SK-N-MC (cell line): ENCODE data around the gene PARP14.

Experiments
- DNase-seq: peaks from one replicate; pipeline ENCODE4 v3.0.0-alpha.2; 2011; ENCODE audit warnings: low read depth, low spot score
- H3K27ac ChIP-seq: fragments of 200-600 bp; sonication (generic); 2 replicates; pipeline ENCODE4 v1.5.1; 2016; ENCODE audit warnings: mixed run types
- H3K36me3 ChIP-seq: fragments of 200-600 bp; sonication (generic); 2 replicates; pipeline ENCODE4 v1.6.1; 2017; ENCODE audit warnings: antibody characterized with exemption, low read length, mixed read lengths; ENCODE audit not compliant: insufficient read depth
- H3K4me3 ChIP-seq: fragments of 200-600 bp; sonication (generic); 2 replicates; pipeline ENCODE4 v1.5.1; 2016
- H3K9ac ChIP-seq: fragments of 200-600 bp; sonication (generic); 2 replicates; pipeline ENCODE4 v1.8.0; 2017; ENCODE audit warnings: mixed run types, mixed read lengths; ENCODE audit not compliant: insufficient read length
- H3K9me3 ChIP-seq: fragments of 200-600 bp; sonication (generic); 2 replicates; pipeline ENCODE4 v1.6.1; 2017; ENCODE audit warnings: low read depth, mild to moderate bottlenecking, antibody characterized with exemption, low read length, moderate library complexity, mixed read lengths
- EZH2 ChIP-seq: fragments of 200-600 bp; sonication (generic); IDR thresholded peaks from one replicate; pipeline ENCODE4 v1.6.1; 2017; ENCODE audit warnings: antibody characterized with exemption
- FOXP2 ChIP-seq: optimal IDR thresholded peaks from 2 replicates; pipeline ENCODE3; 2011; ENCODE audit warnings: mild to moderate bottlenecking, moderate library complexity; ENCODE audit not compliant: insufficient read depth; ENCODE audit errors: extremely low read length, control extremely low read depth
- POLR2AphosphoS5 ChIP-seq: IDR thresholded peaks from 2 replicates; pipeline ENCODE4 v1.6.1; 2012; ENCODE audit warnings: mild to moderate bottlenecking, low read depth, low read length, borderline replicate concordance

PARP14 gene

GRCh38 chr3:122660297-122660974 lies 20.2 kb upstream of the PARP14 start:
- TF ChIP-seq FOXP2 = no peak
- TF ChIP-seq EZH2 = no peak
- no peak for TF ChIP-seq POLR2AphosphoS5
- Histone ChIP-seq H3K9me3 (no peaks in the 10 kb centered on the region), H3K27ac (no peak overlapping the region), H3K9ac (no peak overlapping the region), H3K36me3 (no peaks in the 10 kb centered on the region), H3K4me3 (no peak overlapping the region)
- no peak for DNase-seq

- no peak overlapping the region for H3K4me3 ChIP-seq
- H3K9me3 ChIP-seq = no peaks in the 10 kb centered on the region
- no peak overlapping the region for H3K27ac ChIP-seq
- H3K9ac ChIP-seq = no peak overlapping the region
- no peak for DNase-seq
- H3K36me3 ChIP-seq = no peaks in the 10 kb centered on the region
- no peak for TF ChIP-seq POLR2AphosphoS5
- TF ChIP-seq EZH2 = no peak
- TF ChIP-seq FOXP2 = no peak
These were observed 19.0 kb upstream of the PARP14 start for GRCh38 chr3:122661633-122662032.

- no peak for DNase-seq
- no peak overlapping the region for H3K4me3 ChIP-seq
- no peak overlapping the region for H3K9ac ChIP-seq
- no peaks in the 10 kb centered on the region for H3K36me3 ChIP-seq
- no peaks in the 10 kb centered on the region for H3K9me3 ChIP-seq
- no peak overlapping the region for H3K27ac ChIP-seq
- TF ChIP-seq POLR2AphosphoS5 = no peak
- TF ChIP-seq EZH2 = no peak
- no peak for TF ChIP-seq FOXP2
These were observed 18.1 kb upstream of the PARP14 start for GRCh38 chr3:122662505-122662904.

- Histone ChIP-seq H3K36me3 (no peaks in the 10 kb centered on the region), H3K4me3 (no peak overlapping the region), H3K9ac (no peak overlapping the region), H3K27ac (no peak overlapping the region), H3K9me3 (no peaks in the 10 kb centered on the region)
- DNase-seq = no peak
- no peak for TF ChIP-seq EZH2
- no peak for TF ChIP-seq FOXP2
- TF ChIP-seq POLR2AphosphoS5 = no peak
These were observed 15.3 kb upstream of the PARP14 start for GRCh38 chr3:122665226-122665786.

GRCh38 chr3:122665881-122666280 lies 14.8 kb upstream of the PARP14 start:
- H3K9ac ChIP-seq = no peak overlapping the region
- no peak overlapping the region for H3K27ac ChIP-seq
- no peaks in the 10 kb centered on the region for H3K9me3 ChIP-seq
- DNase-seq = no peak
- H3K36me3 ChIP-seq = no peaks in the 10 kb centered on the region
- TF ChIP-seq FOXP2 = no peak
- no peak for TF ChIP-seq POLR2AphosphoS5
- H3K4me3 ChIP-seq = no peak overlapping the region

GRCh38 chr3:122668930-122669730 lies 11.5 kb upstream of the PARP14 start:
- TF ChIP-seq POLR2AphosphoS5 (no peak), FOXP2 (no peak), EZH2 (no peak)
- H3K4me3 ChIP-seq = no peak overlapping the region
- H3K27ac ChIP-seq = no peak overlapping the region
- H3K36me3 ChIP-seq = no peaks in the 10 kb centered on the region
- H3K9ac ChIP-seq = no peak overlapping the region
- no peaks in the 10 kb centered on the region for H3K9me3 ChIP-seq
- DNase-seq = no peak

- TF ChIP-seq FOXP2 = no peak
- no peak for TF ChIP-seq POLR2AphosphoS5
- TF ChIP-seq EZH2 = no peak
- Histone ChIP-seq H3K36me3 (no peaks in the 10 kb centered on the region), H3K27ac (no peak overlapping the region), H3K9me3 (no peaks in the 10 kb centered on the region), H3K4me3 (no peak overlapping the region), H3K9ac (no peak overlapping the region)
- DNase-seq = no peak
These were observed 9.1 kb upstream of the PARP14 start for GRCh38 chr3:122671553-122671952.

- Histone ChIP-seq H3K4me3 (no peak overlapping the region), H3K9ac (no peak overlapping the region), H3K27ac (no peak overlapping the region), H3K9me3 (no peaks in the 10 kb centered on the region), H3K36me3 (no peaks in the 10 kb centered on the region)
- DNase-seq = no peak
- TF ChIP-seq POLR2AphosphoS5 (no peak), EZH2 (no peak), FOXP2 (no peak)
These were observed 6.3 kb upstream of the PARP14 start for GRCh38 chr3:122674339-122674738.

- DNase-seq = no peak
- TF ChIP-seq EZH2 (no peak), FOXP2 (no peak), POLR2AphosphoS5 (no peak)
These were observed 3.9 kb upstream of the PARP14 start for GRCh38 chr3:122676759-122677158.

More at GRCh38 chr3:122676759-122677158, 3.9 kb upstream of the PARP14 start:
- H3K36me3 ChIP-seq = no peaks in the 10 kb centered on the region
- H3K9ac ChIP-seq = no peak overlapping the region
- no peaks in the 10 kb centered on the region for H3K9me3 ChIP-seq
- no peak overlapping the region for H3K4me3 ChIP-seq
- H3K27ac ChIP-seq = no peak overlapping the region
